HepG2 (cell line): ENCODE measurements around the gene TPH1. TPM values are rescaled to one million over a fixed set of nuclear protein-coding genes. Genes with fewer than 3 reads are reported as not detected.
A peak's percentile ranks its signal among the peaks of the same experiment; 100 is the strongest.

Experiments
- FOXJ3 ChIP-seq: sonication (generic); formaldehyde crosslinking; IDR thresholded peaks from 2 replicates; pipeline ENCODE4 v1.4.0; 2020; ENCODE audit warnings: missing genetic modification reagents, mild to moderate bottlenecking, borderline replicate concordance
- HES4 ChIP-seq: sonication (generic); formaldehyde crosslinking; IDR thresholded peaks from 2 replicates; pipeline ENCODE4 v1.9.0; 2021; ENCODE audit warnings: mild to moderate bottlenecking, missing genetic modification reagents, borderline replicate concordance
- MBNL3 ChIP-seq: fragments of 250-450 bp; sonication (Bioruptor Pico); conservative IDR thresholded peaks from 2 replicates; pipeline ENCODE4 v1.8.0; 2022; ENCODE audit warnings: mild to moderate bottlenecking, inconsistent platforms
- MEIS1 ChIP-seq: sonication (generic); formaldehyde crosslinking; IDR thresholded peaks from 2 replicates; pipeline ENCODE4 v1.9.0; 2021; ENCODE audit warnings: mild to moderate bottlenecking, missing genetic modification reagents, moderate library complexity, borderline replicate concordance
- NFATC3 ChIP-seq: sonication (generic); formaldehyde crosslinking; IDR thresholded peaks from 2 replicates; pipeline ENCODE4 v1.5.1; 2020; ENCODE audit warnings: mild to moderate bottlenecking, missing genetic modification reagents
- ZFP62 ChIP-seq: sonication (generic); formaldehyde crosslinking; IDR thresholded peaks from 2 replicates; pipeline ENCODE4 v1.4.0; 2020; ENCODE audit warnings: missing genetic modification reagents
- ZNF30 ChIP-seq: sonication (generic); formaldehyde crosslinking; IDR thresholded peaks from 2 replicates; pipeline ENCODE4 v1.5.0; 2020; ENCODE audit warnings: mild to moderate bottlenecking, missing genetic modification reagents
- polyA plus RNA-seq, 8 experiments: library from polyadenylated mRNA; depleted of rRNA in 3 of 8; stranded (reverse) in 7 of 8; unstranded in 1 of 8; fragments of >200 nt; fragmentation: Illumina TruSeq in 4 of 8; extraction: Trizol in 4 of 8; gene quantifications; 2 replicates each; pipeline versions ENCODE4 v1.2.1 to v1.2.3, GENCODE V29; 2011 to 2016; ENCODE audit warnings: low read depth in 4 of 8, missing spikeins in 1 of 8, mixed read lengths in 1 of 8; ENCODE audit not compliant: insufficient read depth in 1 of 8
- total RNA-seq, 5 experiments: library from RNA; depleted of rRNA; stranded (reverse); fragments of >200 nt; fragmentation: Illumina TruSeq; extraction: Trizol; gene quantifications; 2 replicates each; pipeline ENCODE4 v1.2.3, GENCODE V29; 2016; ENCODE audit warnings: low read depth in 1 of 5
- TF ChIP-seq, protein P1 (sequence below): sonication (generic); formaldehyde crosslinking; IDR thresholded peaks from 2 replicates; pipeline ENCODE4 v1.4.0; 2020; ENCODE audit warnings: missing genetic modification reagents
- TF ChIP-seq, protein P2 (sequence below): IDR thresholded peaks from 2 replicates; pipeline ENCODE4 v1.4.0; 2020; ENCODE audit warnings: mild to moderate bottlenecking, missing genetic modification reagents
- TF ChIP-seq, protein P3 (sequence below): sonication (generic); formaldehyde crosslinking; IDR thresholded peaks from 2 replicates; pipeline ENCODE4 v1.4.0; 2020; ENCODE audit warnings: low read depth, mild to moderate bottlenecking, missing genetic modification reagents

Gene TPH1
- total and polyA plus RNA-seq, 2 of the 13 experiments (the other 11 are each of a cell fraction or from before 2014, with no cell fraction given), result 0.26 to 0.53 TPM

DNA sequence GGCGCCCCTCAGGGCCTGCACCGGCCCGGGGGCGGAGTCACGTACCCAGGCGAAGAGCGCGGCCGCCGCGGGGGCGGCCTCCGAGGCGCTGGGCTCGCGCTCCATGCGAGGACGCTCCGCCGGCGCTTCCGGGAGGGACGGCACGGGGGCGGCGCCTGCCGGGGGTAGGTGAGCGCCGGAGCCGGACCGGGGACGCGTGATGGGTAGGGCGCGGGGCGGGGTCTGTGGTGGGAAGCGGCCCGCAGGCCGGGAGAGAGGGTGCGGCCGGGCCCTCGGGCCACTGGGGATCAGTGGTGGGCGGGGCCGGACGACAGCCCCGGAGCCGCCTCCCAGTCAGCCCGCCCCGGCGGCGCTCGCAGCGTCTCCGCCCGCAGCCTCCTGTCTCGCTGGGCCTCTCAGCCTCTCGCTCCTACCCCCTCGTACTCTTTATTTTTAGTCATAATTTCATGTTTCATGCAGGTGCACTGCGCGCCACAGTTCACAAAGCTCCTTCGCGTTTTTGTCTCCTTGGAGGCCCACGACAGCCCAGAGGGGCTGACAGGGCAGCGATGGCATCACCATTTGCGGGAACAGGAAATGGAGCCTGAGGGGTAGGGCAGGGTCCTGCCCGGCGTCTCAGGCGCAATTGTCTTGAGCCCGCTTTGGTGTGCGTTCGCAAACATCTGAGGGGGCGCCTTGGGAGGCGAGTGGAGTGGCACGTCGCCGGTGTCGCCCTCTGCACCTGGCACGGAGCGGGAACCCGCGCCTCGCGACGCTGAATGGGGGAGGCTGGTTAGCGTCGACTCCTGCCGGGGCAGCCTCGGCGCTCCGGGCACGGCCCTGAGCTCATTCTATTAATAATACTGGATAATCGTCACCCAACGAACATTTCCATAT lies 32.9 kb downstream of the TPH1 start, which contains the start of gene SERGEF (continued):
- TF ChIP-seq, protein P1, sequence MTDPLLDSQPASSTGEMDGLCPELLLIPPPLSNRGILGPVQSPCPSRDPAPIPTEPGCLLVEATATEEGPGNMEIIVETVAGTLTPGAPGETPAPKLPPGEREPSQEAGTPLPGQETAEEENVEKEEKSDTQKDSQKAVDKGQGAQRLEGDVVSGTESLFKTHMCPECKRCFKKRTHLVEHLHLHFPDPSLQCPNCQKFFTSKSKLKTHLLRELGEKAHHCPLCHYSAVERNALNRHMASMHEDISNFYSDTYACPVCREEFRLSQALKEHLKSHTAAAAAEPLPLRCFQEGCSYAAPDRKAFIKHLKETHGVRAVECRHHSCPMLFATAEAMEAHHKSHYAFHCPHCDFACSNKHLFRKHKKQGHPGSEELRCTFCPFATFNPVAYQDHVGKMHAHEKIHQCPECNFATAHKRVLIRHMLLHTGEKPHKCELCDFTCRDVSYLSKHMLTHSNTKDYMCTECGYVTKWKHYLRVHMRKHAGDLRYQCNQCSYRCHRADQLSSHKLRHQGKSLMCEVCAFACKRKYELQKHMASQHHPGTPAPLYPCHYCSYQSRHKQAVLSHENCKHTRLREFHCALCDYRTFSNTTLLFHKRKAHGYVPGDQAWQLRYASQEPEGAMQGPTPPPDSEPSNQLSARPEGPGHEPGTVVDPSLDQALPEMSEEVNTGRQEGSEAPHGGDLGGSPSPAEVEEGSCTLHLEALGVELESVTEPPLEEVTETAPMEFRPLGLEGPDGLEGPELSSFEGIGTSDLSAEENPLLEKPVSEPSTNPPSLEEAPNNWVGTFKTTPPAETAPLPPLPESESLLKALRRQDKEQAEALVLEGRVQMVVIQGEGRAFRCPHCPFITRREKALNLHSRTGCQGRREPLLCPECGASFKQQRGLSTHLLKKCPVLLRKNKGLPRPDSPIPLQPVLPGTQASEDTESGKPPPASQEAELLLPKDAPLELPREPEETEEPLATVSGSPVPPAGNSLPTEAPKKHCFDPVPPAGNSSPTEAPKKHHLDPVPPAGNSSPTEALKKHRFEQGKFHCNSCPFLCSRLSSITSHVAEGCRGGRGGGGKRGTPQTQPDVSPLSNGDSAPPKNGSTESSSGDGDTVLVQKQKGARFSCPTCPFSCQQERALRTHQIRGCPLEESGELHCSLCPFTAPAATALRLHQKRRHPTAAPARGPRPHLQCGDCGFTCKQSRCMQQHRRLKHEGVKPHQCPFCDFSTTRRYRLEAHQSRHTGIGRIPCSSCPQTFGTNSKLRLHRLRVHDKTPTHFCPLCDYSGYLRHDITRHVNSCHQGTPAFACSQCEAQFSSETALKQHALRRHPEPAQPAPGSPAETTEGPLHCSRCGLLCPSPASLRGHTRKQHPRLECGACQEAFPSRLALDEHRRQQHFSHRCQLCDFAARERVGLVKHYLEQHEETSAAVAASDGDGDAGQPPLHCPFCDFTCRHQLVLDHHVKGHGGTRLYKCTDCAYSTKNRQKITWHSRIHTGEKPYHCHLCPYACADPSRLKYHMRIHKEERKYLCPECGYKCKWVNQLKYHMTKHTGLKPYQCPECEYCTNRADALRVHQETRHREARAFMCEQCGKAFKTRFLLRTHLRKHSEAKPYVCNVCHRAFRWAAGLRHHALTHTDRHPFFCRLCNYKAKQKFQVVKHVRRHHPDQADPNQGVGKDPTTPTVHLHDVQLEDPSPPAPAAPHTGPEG, result peak; percentile 84; the same call in 1 of the 2 replicates
- TF ChIP-seq NFATC3 (CRISPR knock-in tag) (peak; percentile 57; the same call in 1 of the 2 replicates), MEIS1 (peak; percentile 54; the same call in 1 of the 2 replicates), FOXJ3 (CRISPR knock-in tag) (no peak), ZFP62 (CRISPR knock-in tag) (no peak), MBNL3 (CRISPR knock-in tag) (no peak), ZNF30 (peak; percentile 78; the same call in 1 of the 2 replicates), HES4 (CRISPR knock-in tag) (peak; percentile 12; the same call in 1 of the 2 replicates)
- TF ChIP-seq, protein P2, sequence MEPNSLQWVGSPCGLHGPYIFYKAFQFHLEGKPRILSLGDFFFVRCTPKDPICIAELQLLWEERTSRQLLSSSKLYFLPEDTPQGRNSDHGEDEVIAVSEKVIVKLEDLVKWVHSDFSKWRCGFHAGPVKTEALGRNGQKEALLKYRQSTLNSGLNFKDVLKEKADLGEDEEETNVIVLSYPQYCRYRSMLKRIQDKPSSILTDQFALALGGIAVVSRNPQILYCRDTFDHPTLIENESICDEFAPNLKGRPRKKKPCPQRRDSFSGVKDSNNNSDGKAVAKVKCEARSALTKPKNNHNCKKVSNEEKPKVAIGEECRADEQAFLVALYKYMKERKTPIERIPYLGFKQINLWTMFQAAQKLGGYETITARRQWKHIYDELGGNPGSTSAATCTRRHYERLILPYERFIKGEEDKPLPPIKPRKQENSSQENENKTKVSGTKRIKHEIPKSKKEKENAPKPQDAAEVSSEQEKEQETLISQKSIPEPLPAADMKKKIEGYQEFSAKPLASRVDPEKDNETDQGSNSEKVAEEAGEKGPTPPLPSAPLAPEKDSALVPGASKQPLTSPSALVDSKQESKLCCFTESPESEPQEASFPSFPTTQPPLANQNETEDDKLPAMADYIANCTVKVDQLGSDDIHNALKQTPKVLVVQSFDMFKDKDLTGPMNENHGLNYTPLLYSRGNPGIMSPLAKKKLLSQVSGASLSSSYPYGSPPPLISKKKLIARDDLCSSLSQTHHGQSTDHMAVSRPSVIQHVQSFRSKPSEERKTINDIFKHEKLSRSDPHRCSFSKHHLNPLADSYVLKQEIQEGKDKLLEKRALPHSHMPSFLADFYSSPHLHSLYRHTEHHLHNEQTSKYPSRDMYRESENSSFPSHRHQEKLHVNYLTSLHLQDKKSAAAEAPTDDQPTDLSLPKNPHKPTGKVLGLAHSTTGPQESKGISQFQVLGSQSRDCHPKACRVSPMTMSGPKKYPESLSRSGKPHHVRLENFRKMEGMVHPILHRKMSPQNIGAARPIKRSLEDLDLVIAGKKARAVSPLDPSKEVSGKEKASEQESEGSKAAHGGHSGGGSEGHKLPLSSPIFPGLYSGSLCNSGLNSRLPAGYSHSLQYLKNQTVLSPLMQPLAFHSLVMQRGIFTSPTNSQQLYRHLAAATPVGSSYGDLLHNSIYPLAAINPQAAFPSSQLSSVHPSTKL (CRISPR knock-in tag), result peak; percentile 53; the same call in 1 of the 2 replicates
- TF ChIP-seq, protein P3, sequence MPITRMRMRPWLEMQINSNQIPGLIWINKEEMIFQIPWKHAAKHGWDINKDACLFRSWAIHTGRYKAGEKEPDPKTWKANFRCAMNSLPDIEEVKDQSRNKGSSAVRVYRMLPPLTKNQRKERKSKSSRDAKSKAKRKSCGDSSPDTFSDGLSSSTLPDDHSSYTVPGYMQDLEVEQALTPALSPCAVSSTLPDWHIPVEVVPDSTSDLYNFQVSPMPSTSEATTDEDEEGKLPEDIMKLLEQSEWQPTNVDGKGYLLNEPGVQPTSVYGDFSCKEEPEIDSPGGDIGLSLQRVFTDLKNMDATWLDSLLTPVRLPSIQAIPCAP (CRISPR knock-in tag), result no peak
